AG10803 (cell line): ENCODE data around the gene GPD1.
A peak's percentile ranks its signal among the peaks of the same experiment; 100 is the strongest.

Source experiments
- DNase-seq: peaks from one replicate; pipeline ENCODE4 v3.0.0; 2010; ENCODE audit warnings: low read depth
- H3K4me3 ChIP-seq: 2 replicates; pipeline ENCODE4 v1.5.1; 2011; ENCODE audit warnings: mild to moderate bottlenecking, low read length, control low read depth
- CTCF ChIP-seq: conservative IDR thresholded peaks from 2 replicates; pipeline ENCODE4 v1.5.1; 2011; ENCODE audit warnings: mild to moderate bottlenecking, low read length, control low read depth, inconsistent platforms

GPD1 gene

GRCh38 chr12:50088577-50089335 is 15.1 kb upstream of the GPD1 start:
- peak; percentile 87 for TF ChIP-seq CTCF
- no peak overlapping the region for H3K4me3 ChIP-seq
- no peak for DNase-seq

- H3K4me3 ChIP-seq = no peak overlapping the region
- no peak for TF ChIP-seq CTCF
- DNase-seq = no peak
These were observed 14.1 kb upstream of the GPD1 start for GRCh38 chr12:50089730-50090129.

GRCh38 chr12:50090391-50090790 is 13.4 kb upstream of the GPD1 start:
- H3K4me3 ChIP-seq = no peak overlapping the region
- DNase-seq = no peak
- no peak for TF ChIP-seq CTCF

GRCh38 chr12:50097952-50098351 is 5.9 kb upstream of the GPD1 start:
- no peak for DNase-seq
- TF ChIP-seq CTCF = no peak
- no peak overlapping the region for H3K4me3 ChIP-seq

GRCh38 chr12:50099302-50100008 is 4.4 kb upstream of the GPD1 start:
- TF ChIP-seq CTCF = no peak
- peak; percentile 53 for DNase-seq
- no peak overlapping the region for H3K4me3 ChIP-seq

GRCh38 chr12:50100561-50100960 is 3.2 kb upstream of the GPD1 start:
- no peak overlapping the region for H3K4me3 ChIP-seq
- DNase-seq = no peak
- no peak for TF ChIP-seq CTCF

- no peak overlapping the region for H3K4me3 ChIP-seq
- peak; percentile 60 for DNase-seq
- TF ChIP-seq CTCF = peak; percentile 68
These were observed 2.1 kb upstream of the GPD1 start for GRCh38 chr12:50101663-50102062.
